ENCODE results near the gene AP4S1.
A peak's percentile ranks its signal among the peaks of the same experiment; 100 is the strongest.

Gene AP4S1

GRCh38 chr14:31024577-31025366 lies 677 bp upstream of the AP4S1 start:
- H3K4me2 ChIP-seq (ENCODE audit: low read length), result peak overlapping the region; percentile 88
- 0 out of 2 replicates have a peak, but pooled peaks cover 6% of the 10 kb centered on the region for H4K20me1 ChIP-seq (ENCODE audit: control insufficient read depth, insufficient read depth, low read depth, low read length)
- H3K36me3 ChIP-seq (ENCODE audit: control insufficient read depth, low read length), result peaks cover 35% of the 10 kb centered on the region
- peak overlapping the region; percentile 71 for H3K27ac ChIP-seq (ENCODE audit: low read depth, low read length)
- TF ChIP-seq, protein P1, sequence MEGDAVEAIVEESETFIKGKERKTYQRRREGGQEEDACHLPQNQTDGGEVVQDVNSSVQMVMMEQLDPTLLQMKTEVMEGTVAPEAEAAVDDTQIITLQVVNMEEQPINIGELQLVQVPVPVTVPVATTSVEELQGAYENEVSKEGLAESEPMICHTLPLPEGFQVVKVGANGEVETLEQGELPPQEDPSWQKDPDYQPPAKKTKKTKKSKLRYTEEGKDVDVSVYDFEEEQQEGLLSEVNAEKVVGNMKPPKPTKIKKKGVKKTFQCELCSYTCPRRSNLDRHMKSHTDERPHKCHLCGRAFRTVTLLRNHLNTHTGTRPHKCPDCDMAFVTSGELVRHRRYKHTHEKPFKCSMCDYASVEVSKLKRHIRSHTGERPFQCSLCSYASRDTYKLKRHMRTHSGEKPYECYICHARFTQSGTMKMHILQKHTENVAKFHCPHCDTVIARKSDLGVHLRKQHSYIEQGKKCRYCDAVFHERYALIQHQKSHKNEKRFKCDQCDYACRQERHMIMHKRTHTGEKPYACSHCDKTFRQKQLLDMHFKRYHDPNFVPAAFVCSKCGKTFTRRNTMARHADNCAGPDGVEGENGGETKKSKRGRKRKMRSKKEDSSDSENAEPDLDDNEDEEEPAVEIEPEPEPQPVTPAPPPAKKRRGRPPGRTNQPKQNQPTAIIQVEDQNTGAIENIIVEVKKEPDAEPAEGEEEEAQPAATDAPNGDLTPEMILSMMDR (IDR thresholded peaks at IDR 0.05; ENCODE audit: low read depth, low read length, poor library complexity, severe bottlenecking), result no peak
- no peak for TF ChIP-seq EZH2phosphoT487 (IDR thresholded peaks at IDR 0.05; ENCODE audit: borderline replicate concordance, low read length)
- H3K9me3 ChIP-seq (ENCODE audit: control insufficient read depth, insufficient read depth, low read length), result no peaks in the 10 kb centered on the region
- peak overlapping the region; percentile 87 for H3K4me3 ChIP-seq (ENCODE audit: low read length)
- peaks cover 80% of the 10 kb centered on the region for H3K79me2 ChIP-seq (ENCODE audit: control insufficient read depth, low read length)
- H3F3A ChIP-seq (ENCODE audit: control insufficient read depth, insufficient read depth), result no peaks in the 10 kb centered on the region; the same call in 1 of the 2 replicates
- no peaks in the 10 kb centered on the region for H3K9me2 ChIP-seq (replicated peaks; ENCODE audit: control insufficient read depth, low read length)
- no peaks in the 10 kb centered on the region for H3K27me3 ChIP-seq (ENCODE audit: control insufficient read depth, low read length)
- H3K4me1 ChIP-seq (ENCODE audit: control insufficient read depth, low read length), result peaks cover 28% of the 10 kb centered on the region

DNA sequence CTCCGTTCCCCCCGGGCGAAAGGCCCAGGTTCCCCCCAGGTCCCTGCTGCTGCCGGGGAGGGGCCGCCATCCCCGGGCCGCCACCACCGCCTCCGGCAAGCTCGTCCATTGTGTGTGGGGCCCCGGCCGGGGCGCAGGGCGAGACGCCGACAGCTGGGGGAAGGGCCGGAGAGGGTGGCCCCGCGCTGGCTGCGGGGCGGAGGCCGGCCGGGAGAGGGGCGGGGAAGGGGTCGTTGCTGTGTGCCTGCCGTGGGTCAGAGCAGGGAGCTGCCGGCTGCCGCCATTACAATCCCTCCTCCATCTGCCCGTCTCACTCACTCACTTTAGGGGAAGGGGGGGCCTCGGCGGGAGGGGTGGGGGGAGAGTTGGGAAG lies 614 bp downstream of the AP4S1 start, which contains the start of gene STRN3:
Gene STRN3, minus strand, starts transcription at position 303 of the 373 bp plus-strand sequence. Its CDS starts 194 bp downstream, at position 109.
- Histone ChIP-seq H3K36me3 (ENCODE audit: control insufficient read depth, low read length) (peaks cover 28% of the 10 kb centered on the region), H3K27ac (ENCODE audit: low read depth, low read length) (peak within 1 kb of the TSS; percentile 71), H3K79me2 (ENCODE audit: control insufficient read depth, low read length) (peaks cover 69% of the 10 kb centered on the region), H3K4me1 (ENCODE audit: control insufficient read depth, low read length) (peaks cover 28% of the 10 kb centered on the region), H4K20me1 (ENCODE audit: control insufficient read depth, insufficient read depth, low read depth, low read length) (0 out of 2 replicates have a peak, but pooled peaks cover 6% of the 10 kb centered on the region), H3K4me2 (ENCODE audit: low read length) (peak within 1 kb of the TSS; percentile 88), H3F3A (ENCODE audit: control insufficient read depth, insufficient read depth) (no peaks in the 10 kb centered on the region; the same call in 1 of the 2 replicates), H3K27me3 (ENCODE audit: control insufficient read depth, low read length) (no peaks in the 10 kb centered on the region), H3K4me3 (ENCODE audit: low read length) (peak within 1 kb of the TSS; percentile 87), H3K9me3 (ENCODE audit: control insufficient read depth, insufficient read depth, low read length) (no peaks in the 10 kb centered on the region), H3K9me2 (replicated peaks; ENCODE audit: control insufficient read depth, low read length) (no peaks in the 10 kb centered on the region)
- TF ChIP-seq EZH2phosphoT487 (IDR thresholded peaks at IDR 0.05; ENCODE audit: borderline replicate concordance, low read length), result no peak
- TF ChIP-seq, protein P1 (IDR thresholded peaks at IDR 0.05; ENCODE audit: low read depth, low read length, poor library complexity, severe bottlenecking), result no peak

GRCh38 chr14:31026450-31027235 lies 1.2 kb downstream of the AP4S1 start:
- no peaks in the 10 kb centered on the region; the same call in 1 of the 2 replicates for H3F3A ChIP-seq (ENCODE audit: control insufficient read depth, insufficient read depth)
- H3K9me2 ChIP-seq (replicated peaks; ENCODE audit: control insufficient read depth, low read length), result no peaks in the 10 kb centered on the region
- H3K36me3 ChIP-seq (ENCODE audit: control insufficient read depth, low read length), result peaks cover 22% of the 10 kb centered on the region
- 0 out of 2 replicates have a peak, but pooled peaks cover 6% of the 10 kb centered on the region for H4K20me1 ChIP-seq (ENCODE audit: control insufficient read depth, insufficient read depth, low read depth, low read length)
- peaks cover 32% of the 10 kb centered on the region for H3K4me1 ChIP-seq (ENCODE audit: control insufficient read depth, low read length)
- peak overlapping the region; percentile 88 for H3K4me2 ChIP-seq (ENCODE audit: low read length)
- no peaks in the 10 kb centered on the region for H3K27me3 ChIP-seq (ENCODE audit: control insufficient read depth, low read length)
- peak overlapping the region; percentile 87 for H3K4me3 ChIP-seq (ENCODE audit: low read length)
- peak overlapping the region; percentile 71 for H3K27ac ChIP-seq (ENCODE audit: low read depth, low read length)
- peaks cover 63% of the 10 kb centered on the region for H3K79me2 ChIP-seq (ENCODE audit: control insufficient read depth, low read length)
- TF ChIP-seq, protein P1 (IDR thresholded peaks at IDR 0.05; ENCODE audit: low read depth, low read length, poor library complexity, severe bottlenecking), result no peak
- no peak for TF ChIP-seq EZH2phosphoT487 (IDR thresholded peaks at IDR 0.05; ENCODE audit: borderline replicate concordance, low read length)
- H3K9me3 ChIP-seq (ENCODE audit: control insufficient read depth, insufficient read depth, low read length), result no peaks in the 10 kb centered on the region
